WTC11 (cell line): ENCODE results near the gene GRAMD2B. TPM values are rescaled to one million over a fixed set of nuclear protein-coding genes. Genes with fewer than 3 reads are reported as not detected.

ENCODE experiments used
- ATAC-seq: fragments of 200-7000 bp; cut with Tn5 transposase; 2 replicates; pipeline ENCODE4 v1.10.0; 2021; ENCODE audit warnings: mild to moderate bottlenecking, moderate library complexity
- CTCF ChIA-PET: fragments of 300-600 bp; sonication (Branson Sonifier 250); formaldehyde crosslinking; loops from one replicate; lab custom pipeline; 2021; ENCODE audit warnings: antibody characterized with exemption; lab: Charles Lee
- POLR2A ChIA-PET: fragments of 350-600 bp; sonication (Branson Sonifier 250); formaldehyde crosslinking; loops from one replicate; lab custom pipeline; 2021; ENCODE audit warnings: antibody characterized with exemption; lab: Charles Lee
- DNase-seq: peaks from one replicate; pipeline ENCODE4 v3.0.0; 2021; ENCODE audit warnings: low spot score
- H3K27ac Mint-ChIP-seq: 2 replicates; pipeline ENCODE4 v1.8.0; 2021; ENCODE audit warnings: mixed read lengths
- H3K27me3 Mint-ChIP-seq: 2 replicates; pipeline ENCODE4 v1.8.0; 2021; ENCODE audit warnings: low read depth, mild to moderate bottlenecking, moderate library complexity, mixed read lengths
- H3K36me3 Mint-ChIP-seq: 2 replicates; pipeline ENCODE4 v1.8.0; 2021; ENCODE audit warnings: mixed read lengths
- H3K4me1 Mint-ChIP-seq: 2 replicates; pipeline ENCODE4 v1.8.0; 2022; ENCODE audit warnings: mixed read lengths
- H3K4me3 Mint-ChIP-seq: 2 replicates; pipeline ENCODE4 v1.8.0; 2021; ENCODE audit warnings: mild to moderate bottlenecking, moderate library complexity, mixed read lengths
- H3K9me3 Mint-ChIP-seq: 2 replicates; pipeline ENCODE4 v1.8.0; 2021; ENCODE audit warnings: mixed read lengths
- ELF4 ChIP-seq: sonication (generic); formaldehyde crosslinking; IDR thresholded peaks from 2 replicates; pipeline ENCODE4 v1.8.1; 2022; ENCODE audit warnings: low read depth, mild to moderate bottlenecking, moderate library complexity, missing genetic modification reagents
- EMX1 ChIP-seq: fragments of 250-450 bp; sonication (Bioruptor Pico); IDR thresholded peaks from 2 replicates; pipeline ENCODE4 v1.8.0; 2021; ENCODE audit warnings: mild to moderate bottlenecking
- ESRRA ChIP-seq: sonication (generic); formaldehyde crosslinking; IDR thresholded peaks from 2 replicates; pipeline ENCODE4 v1.8.1; 2022; ENCODE audit warnings: mild to moderate bottlenecking, missing genetic modification reagents, borderline replicate concordance
- GRHL2 ChIP-seq: fragments of 250-450 bp; sonication (Bioruptor Pico); IDR thresholded peaks from 2 replicates; pipeline ENCODE4 v1.8.0; 2022; ENCODE audit warnings: mild to moderate bottlenecking, moderate library complexity; ENCODE audit not compliant: insufficient replicate concordance, severe bottlenecking
- GTF2I ChIP-seq: fragments of 250-450 bp; sonication (Bioruptor Pico); conservative IDR thresholded peaks from 2 replicates; pipeline ENCODE4 v1.4.0; 2021; ENCODE audit warnings: mild to moderate bottlenecking
- KAT7 ChIP-seq: sonication (generic); formaldehyde crosslinking; IDR thresholded peaks from 2 replicates; pipeline ENCODE4 v1.8.1; 2023; ENCODE audit warnings: missing genetic modification reagents, mild to moderate bottlenecking, borderline replicate concordance
- NR1H2 ChIP-seq: sonication (generic); formaldehyde crosslinking; IDR thresholded peaks from 2 replicates; pipeline ENCODE4 v1.9.0; 2021; ENCODE audit warnings: mild to moderate bottlenecking, moderate library complexity, missing genetic modification reagents
- NR2C2 ChIP-seq: sonication (generic); formaldehyde crosslinking; IDR thresholded peaks from 2 replicates; pipeline ENCODE4 v1.8.0; 2022; ENCODE audit warnings: mild to moderate bottlenecking, missing genetic modification reagents
- OVOL2 ChIP-seq: fragments of 250-450 bp; sonication (Bioruptor Pico); IDR thresholded peaks from 2 replicates; pipeline ENCODE4 v1.9.0; 2021; ENCODE audit warnings: mild to moderate bottlenecking, borderline replicate concordance
- SMAD4 ChIP-seq: sonication (generic); formaldehyde crosslinking; IDR thresholded peaks from 2 replicates; pipeline ENCODE4 v1.8.0; 2022; ENCODE audit warnings: mild to moderate bottlenecking, missing genetic modification reagents
- SP1 ChIP-seq: sonication (generic); formaldehyde crosslinking; conservative IDR thresholded peaks from 2 replicates; pipeline ENCODE4 v1.8.1; 2022; ENCODE audit warnings: missing genetic modification reagents
- ZNF232 ChIP-seq: sonication (generic); formaldehyde crosslinking; IDR thresholded peaks from 2 replicates; pipeline ENCODE4 v1.8.0; 2022; ENCODE audit warnings: mild to moderate bottlenecking, missing genetic modification reagents
- total RNA-seq: library from RNA; stranded (reverse); gene quantifications from 3 replicates; pipeline ENCODE4 v1.2.3, GENCODE V29; 2021
- TF ChIP-seq, protein P1 (sequence below): fragments of 250-450 bp; sonication (Bioruptor Pico); IDR thresholded peaks from 2 replicates; pipeline ENCODE4 v1.9.0; 2021; ENCODE audit warnings: mild to moderate bottlenecking
- TF ChIP-seq, protein P2 (sequence below): sonication (generic); formaldehyde crosslinking; IDR thresholded peaks from 2 replicates; pipeline ENCODE4 v1.8.0; 2023; ENCODE audit warnings: missing genetic modification reagents
- TF ChIP-seq, protein P3 (sequence below): sonication (generic); formaldehyde crosslinking; IDR thresholded peaks from 2 replicates; pipeline ENCODE4 v1.8.1; 2022; ENCODE audit warnings: missing genetic modification reagents, borderline replicate concordance
- TF ChIP-seq, protein P4 (sequence below): sonication (generic); formaldehyde crosslinking; conservative IDR thresholded peaks from 2 replicates; pipeline ENCODE4 v1.8.1; 2022; ENCODE audit warnings: mild to moderate bottlenecking, missing genetic modification reagents
- TF ChIP-seq, protein P5 (sequence below): sonication (generic); formaldehyde crosslinking; IDR thresholded peaks from 2 replicates; pipeline ENCODE4 v1.8.0; 2022; ENCODE audit warnings: missing genetic modification reagents
- TF ChIP-seq, protein P6 (sequence below): sonication (generic); formaldehyde crosslinking; IDR thresholded peaks from 2 replicates; pipeline ENCODE4 v1.8.1; 2023; ENCODE audit warnings: mild to moderate bottlenecking, missing genetic modification reagents, moderate library complexity
- TF ChIP-seq, protein P7 (sequence below): sonication (generic); formaldehyde crosslinking; conservative IDR thresholded peaks from 2 replicates; pipeline ENCODE4 v1.8.1; 2023; ENCODE audit warnings: mild to moderate bottlenecking, low read depth, missing genetic modification reagents, moderate library complexity
- TF ChIP-seq, protein P8 (sequence below): sonication (generic); formaldehyde crosslinking; IDR thresholded peaks from 2 replicates; pipeline ENCODE4 v1.8.1; 2023; ENCODE audit warnings: mild to moderate bottlenecking, missing genetic modification reagents, moderate library complexity

The GRAMD2B gene
- total RNA-seq, 1 experiment from 2014 or later: 11.6 TPM

DNA sequence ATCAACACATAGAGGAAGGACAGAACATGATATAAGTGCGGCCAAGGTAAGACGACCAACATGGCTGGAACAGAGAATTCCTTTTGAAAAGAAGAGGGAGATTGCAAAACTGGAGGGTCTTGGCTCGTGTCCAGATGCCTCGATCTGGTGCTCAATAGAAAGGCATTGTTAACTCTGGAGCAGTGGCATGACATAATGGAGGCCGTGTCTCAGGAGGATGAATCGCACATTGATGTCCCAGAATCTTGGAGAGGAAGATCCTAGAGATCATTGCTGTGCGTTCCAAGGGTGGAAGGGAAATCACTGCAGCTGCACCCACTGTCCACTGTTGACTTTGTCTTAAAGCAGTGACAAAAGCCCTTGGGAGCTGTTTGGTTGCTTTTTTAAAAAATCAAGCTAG is 30.9 kb downstream of the GRAMD2B start:
- no peak overlapping the region for H3K27ac Mint-ChIP-seq
- no peak overlapping the region for H3K4me3 Mint-ChIP-seq
- DNase-seq (no peak), ATAC-seq (no peak)
- POLR2A ChIA-PET: no interaction called here
- no peaks in the 10 kb centered on the region; the same call in 1 of the 2 replicates for H3K9me3 Mint-ChIP-seq
- H3K4me1 Mint-ChIP-seq: peaks cover 13% of the 10 kb centered on the region
- TF ChIP-seq SP1 (CRISPR knock-in tag): no peak
- TF ChIP-seq, all 79 proteins: peak for 0
- peaks cover 8% of the 10 kb centered on the region for H3K36me3 Mint-ChIP-seq
- CTCF ChIA-PET: no interaction called here
- no peaks in the 10 kb centered on the region for H3K27me3 Mint-ChIP-seq

DNA sequence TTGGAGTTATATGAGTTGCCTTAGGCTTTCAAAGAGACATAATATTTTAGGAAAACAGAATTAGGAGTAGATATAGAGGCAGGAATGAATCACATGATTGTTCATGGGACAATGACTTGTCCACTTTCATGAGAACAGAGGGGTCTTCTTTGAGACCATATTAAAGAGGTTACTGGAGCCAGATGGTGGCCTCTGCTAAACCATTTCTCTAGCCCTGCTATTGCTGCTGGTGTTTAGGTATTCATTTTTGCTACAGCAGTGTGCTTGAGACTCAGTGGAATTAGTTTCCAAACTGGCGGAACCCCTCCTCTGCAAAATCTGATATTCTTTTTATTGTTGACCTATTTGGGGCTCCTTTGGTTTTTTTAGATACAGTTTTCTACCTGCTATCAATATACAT is 31.3 kb downstream of the GRAMD2B start:
- Mint-ChIP-seq H3K36me3 (peaks cover 8% of the 10 kb centered on the region), H3K27me3 (no peaks in the 10 kb centered on the region), H3K27ac (no peak overlapping the region), H3K4me1 (peaks cover 13% of the 10 kb centered on the region), H3K4me3 (no peak overlapping the region), H3K9me3 (no peaks in the 10 kb centered on the region; the same call in 1 of the 2 replicates)
- DNase-seq (no peak), ATAC-seq (no peak)
- CTCF ChIA-PET: no interaction called here
- POLR2A ChIA-PET: no interaction called here
- TF ChIP-seq ELF4 (CRISPR knock-in tag): no peak
- TF ChIP-seq EMX1 (CRISPR knock-in tag): no peak
- TF ChIP-seq GRHL2: no peak
- TF ChIP-seq OVOL2 (CRISPR knock-in tag): no peak
- TF ChIP-seq ZNF232 (CRISPR knock-in tag): no peak
- TF ChIP-seq, protein P1, sequence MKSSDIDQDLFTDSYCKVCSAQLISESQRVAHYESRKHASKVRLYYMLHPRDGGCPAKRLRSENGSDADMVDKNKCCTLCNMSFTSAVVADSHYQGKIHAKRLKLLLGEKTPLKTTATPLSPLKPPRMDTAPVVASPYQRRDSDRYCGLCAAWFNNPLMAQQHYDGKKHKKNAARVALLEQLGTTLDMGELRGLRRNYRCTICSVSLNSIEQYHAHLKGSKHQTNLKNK: no peak
- TF ChIP-seq, protein P2, sequence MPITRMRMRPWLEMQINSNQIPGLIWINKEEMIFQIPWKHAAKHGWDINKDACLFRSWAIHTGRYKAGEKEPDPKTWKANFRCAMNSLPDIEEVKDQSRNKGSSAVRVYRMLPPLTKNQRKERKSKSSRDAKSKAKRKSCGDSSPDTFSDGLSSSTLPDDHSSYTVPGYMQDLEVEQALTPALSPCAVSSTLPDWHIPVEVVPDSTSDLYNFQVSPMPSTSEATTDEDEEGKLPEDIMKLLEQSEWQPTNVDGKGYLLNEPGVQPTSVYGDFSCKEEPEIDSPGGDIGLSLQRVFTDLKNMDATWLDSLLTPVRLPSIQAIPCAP (CRISPR knock-in tag): no peak
- no peak for TF ChIP-seq SMAD4 (CRISPR knock-in tag)
- no peak for TF ChIP-seq ESRRA (CRISPR knock-in tag)
- TF ChIP-seq, protein P3, sequence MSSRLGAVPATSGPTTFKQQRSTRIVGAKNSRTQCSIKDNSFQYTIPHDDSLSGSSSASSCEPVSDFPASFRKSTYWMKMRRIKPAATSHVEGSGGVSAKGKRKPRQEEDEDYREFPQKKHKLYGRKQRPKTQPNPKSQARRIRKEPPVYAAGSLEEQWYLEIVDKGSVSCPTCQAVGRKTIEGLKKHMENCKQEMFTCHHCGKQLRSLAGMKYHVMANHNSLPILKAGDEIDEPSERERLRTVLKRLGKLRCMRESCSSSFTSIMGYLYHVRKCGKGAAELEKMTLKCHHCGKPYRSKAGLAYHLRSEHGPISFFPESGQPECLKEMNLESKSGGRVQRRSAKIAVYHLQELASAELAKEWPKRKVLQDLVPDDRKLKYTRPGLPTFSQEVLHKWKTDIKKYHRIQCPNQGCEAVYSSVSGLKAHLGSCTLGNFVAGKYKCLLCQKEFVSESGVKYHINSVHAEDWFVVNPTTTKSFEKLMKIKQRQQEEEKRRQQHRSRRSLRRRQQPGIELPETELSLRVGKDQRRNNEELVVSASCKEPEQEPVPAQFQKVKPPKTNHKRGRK (CRISPR knock-in tag): no peak
- no peak for TF ChIP-seq NR1H2 (CRISPR knock-in tag)
- TF ChIP-seq KAT7 (CRISPR knock-in tag): no peak
- no peak for TF ChIP-seq GTF2I (CRISPR knock-in tag)

DNA sequence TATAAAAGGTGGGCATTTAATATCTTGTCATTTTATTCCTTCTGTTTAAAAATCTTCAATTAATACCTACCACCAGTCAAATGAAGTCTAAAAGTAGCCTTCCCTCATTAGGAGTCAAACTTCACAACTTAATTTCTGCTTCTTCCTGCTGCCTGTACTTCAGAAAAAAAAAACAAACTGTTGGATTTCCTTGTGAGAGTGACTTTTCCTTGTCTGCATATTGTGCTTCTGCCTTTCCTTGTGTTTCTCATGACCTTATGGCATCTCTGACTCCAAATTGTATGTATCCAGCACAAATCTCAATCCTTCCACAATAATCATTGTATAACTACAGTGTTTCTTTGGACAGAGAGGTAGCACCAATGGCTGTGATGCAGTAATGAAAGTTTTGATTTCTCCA is 32.1 kb downstream of the GRAMD2B start:
- H3K27me3 Mint-ChIP-seq: no peaks in the 10 kb centered on the region
- ChIA-PET CTCF (no interaction called here), POLR2A (no interaction called here)
- H3K4me1 Mint-ChIP-seq: peaks cover 5% of the 10 kb centered on the region
- H3K9me3 Mint-ChIP-seq: no peaks in the 10 kb centered on the region; the same call in 1 of the 2 replicates
- DNase-seq: no peak
- no peak for ATAC-seq
- H3K36me3 Mint-ChIP-seq: peaks cover 8% of the 10 kb centered on the region
- H3K4me3 Mint-ChIP-seq: no peak overlapping the region
- no peak overlapping the region for H3K27ac Mint-ChIP-seq
- TF ChIP-seq, protein P4, sequence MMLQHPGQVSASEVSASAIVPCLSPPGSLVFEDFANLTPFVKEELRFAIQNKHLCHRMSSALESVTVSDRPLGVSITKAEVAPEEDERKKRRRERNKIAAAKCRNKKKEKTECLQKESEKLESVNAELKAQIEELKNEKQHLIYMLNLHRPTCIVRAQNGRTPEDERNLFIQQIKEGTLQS (CRISPR knock-in tag): no peak
- TF ChIP-seq, protein P5, sequence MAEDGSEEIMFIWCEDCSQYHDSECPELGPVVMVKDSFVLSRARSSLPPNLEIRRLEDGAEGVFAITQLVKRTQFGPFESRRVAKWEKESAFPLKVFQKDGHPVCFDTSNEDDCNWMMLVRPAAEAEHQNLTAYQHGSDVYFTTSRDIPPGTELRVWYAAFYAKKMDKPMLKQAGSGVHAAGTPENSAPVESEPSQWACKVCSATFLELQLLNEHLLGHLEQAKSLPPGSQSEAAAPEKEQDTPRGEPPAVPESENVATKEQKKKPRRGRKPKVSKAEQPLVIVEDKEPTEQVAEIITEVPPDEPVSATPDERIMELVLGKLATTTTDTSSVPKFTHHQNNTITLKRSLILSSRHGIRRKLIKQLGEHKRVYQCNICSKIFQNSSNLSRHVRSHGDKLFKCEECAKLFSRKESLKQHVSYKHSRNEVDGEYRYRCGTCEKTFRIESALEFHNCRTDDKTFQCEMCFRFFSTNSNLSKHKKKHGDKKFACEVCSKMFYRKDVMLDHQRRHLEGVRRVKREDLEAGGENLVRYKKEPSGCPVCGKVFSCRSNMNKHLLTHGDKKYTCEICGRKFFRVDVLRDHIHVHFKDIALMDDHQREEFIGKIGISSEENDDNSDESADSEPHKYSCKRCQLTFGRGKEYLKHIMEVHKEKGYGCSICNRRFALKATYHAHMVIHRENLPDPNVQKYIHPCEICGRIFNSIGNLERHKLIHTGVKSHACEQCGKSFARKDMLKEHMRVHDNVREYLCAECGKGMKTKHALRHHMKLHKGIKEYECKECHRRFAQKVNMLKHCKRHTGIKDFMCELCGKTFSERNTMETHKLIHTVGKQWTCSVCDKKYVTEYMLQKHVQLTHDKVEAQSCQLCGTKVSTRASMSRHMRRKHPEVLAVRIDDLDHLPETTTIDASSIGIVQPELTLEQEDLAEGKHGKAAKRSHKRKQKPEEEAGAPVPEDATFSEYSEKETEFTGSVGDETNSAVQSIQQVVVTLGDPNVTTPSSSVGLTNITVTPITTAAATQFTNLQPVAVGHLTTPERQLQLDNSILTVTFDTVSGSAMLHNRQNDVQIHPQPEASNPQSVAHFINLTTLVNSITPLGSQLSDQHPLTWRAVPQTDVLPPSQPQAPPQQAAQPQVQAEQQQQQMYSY: no peak
- TF ChIP-seq, protein P6, sequence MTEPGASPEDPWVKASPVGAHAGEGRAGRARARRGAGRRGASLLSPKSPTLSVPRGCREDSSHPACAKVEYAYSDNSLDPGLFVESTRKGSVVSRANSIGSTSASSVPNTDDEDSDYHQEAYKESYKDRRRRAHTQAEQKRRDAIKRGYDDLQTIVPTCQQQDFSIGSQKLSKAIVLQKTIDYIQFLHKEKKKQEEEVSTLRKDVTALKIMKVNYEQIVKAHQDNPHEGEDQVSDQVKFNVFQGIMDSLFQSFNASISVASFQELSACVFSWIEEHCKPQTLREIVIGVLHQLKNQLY: no peak
- TF ChIP-seq SP1 (CRISPR knock-in tag): no peak
- TF ChIP-seq, protein P7, sequence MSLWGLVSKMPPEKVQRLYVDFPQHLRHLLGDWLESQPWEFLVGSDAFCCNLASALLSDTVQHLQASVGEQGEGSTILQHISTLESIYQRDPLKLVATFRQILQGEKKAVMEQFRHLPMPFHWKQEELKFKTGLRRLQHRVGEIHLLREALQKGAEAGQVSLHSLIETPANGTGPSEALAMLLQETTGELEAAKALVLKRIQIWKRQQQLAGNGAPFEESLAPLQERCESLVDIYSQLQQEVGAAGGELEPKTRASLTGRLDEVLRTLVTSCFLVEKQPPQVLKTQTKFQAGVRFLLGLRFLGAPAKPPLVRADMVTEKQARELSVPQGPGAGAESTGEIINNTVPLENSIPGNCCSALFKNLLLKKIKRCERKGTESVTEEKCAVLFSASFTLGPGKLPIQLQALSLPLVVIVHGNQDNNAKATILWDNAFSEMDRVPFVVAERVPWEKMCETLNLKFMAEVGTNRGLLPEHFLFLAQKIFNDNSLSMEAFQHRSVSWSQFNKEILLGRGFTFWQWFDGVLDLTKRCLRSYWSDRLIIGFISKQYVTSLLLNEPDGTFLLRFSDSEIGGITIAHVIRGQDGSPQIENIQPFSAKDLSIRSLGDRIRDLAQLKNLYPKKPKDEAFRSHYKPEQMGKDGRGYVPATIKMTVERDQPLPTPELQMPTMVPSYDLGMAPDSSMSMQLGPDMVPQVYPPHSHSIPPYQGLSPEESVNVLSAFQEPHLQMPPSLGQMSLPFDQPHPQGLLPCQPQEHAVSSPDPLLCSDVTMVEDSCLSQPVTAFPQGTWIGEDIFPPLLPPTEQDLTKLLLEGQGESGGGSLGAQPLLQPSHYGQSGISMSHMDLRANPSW (CRISPR knock-in tag): no peak
- TF ChIP-seq, protein P8, sequence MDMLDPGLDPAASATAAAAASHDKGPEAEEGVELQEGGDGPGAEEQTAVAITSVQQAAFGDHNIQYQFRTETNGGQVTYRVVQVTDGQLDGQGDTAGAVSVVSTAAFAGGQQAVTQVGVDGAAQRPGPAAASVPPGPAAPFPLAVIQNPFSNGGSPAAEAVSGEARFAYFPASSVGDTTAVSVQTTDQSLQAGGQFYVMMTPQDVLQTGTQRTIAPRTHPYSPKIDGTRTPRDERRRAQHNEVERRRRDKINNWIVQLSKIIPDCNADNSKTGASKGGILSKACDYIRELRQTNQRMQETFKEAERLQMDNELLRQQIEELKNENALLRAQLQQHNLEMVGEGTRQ (CRISPR knock-in tag): no peak
- TF ChIP-seq, protein P3 (CRISPR knock-in tag): no peak
- TF ChIP-seq NR2C2 (CRISPR knock-in tag): no peak
